Fibroblast of lung (primary cell): ENCODE measurements around the gene NLRC3. TPM values are rescaled to one million over a fixed set of nuclear protein-coding genes. Genes with fewer than 3 reads are reported as not detected.

ENCODE experiments used
- DNase-seq, 2 donors: peaks; one replicate each; pipeline versions ENCODE4 v3.0.0 to v3.0.0-alpha.2; 2010; ENCODE audit warnings: low read depth in 2 of 2
- H2AFZ ChIP-seq: 2 replicates; pipeline ENCODE4 v1.5.1; 2012; ENCODE audit warnings: low read length, control low read depth, inconsistent platforms
- H3K27ac ChIP-seq: 2 replicates; pipeline ENCODE4 v1.5.1; 2011; ENCODE audit warnings: low read length, control low read depth; ENCODE audit not compliant: insufficient read depth
- H3K27me3 ChIP-seq: 2 replicates; pipeline ENCODE4 v1.5.1; 2011; ENCODE audit warnings: mild to moderate bottlenecking, low read length; ENCODE audit not compliant: control insufficient read depth, insufficient read depth
- H3K36me3 ChIP-seq: 2 replicates; pipeline ENCODE4 v1.5.1; 2011; ENCODE audit warnings: low read length; ENCODE audit not compliant: control insufficient read depth, insufficient read depth
- H3K4me1 ChIP-seq: 2 replicates; pipeline ENCODE4 v1.5.1; 2011; ENCODE audit warnings: low read length; ENCODE audit not compliant: control insufficient read depth, insufficient read depth; ENCODE audit errors: extremely low read depth
- H3K4me2 ChIP-seq: 2 replicates; pipeline ENCODE4 v1.5.1; 2011; ENCODE audit warnings: low read length, control low read depth; ENCODE audit not compliant: insufficient read depth; ENCODE audit errors: extremely low read depth
- H3K4me3 ChIP-seq, 4 experiments: fragments of 200-600 bp in 1 of 4; sonication (generic) in 1 of 4; replicated peaks in 1 of 4; 2 replicates each; pipeline ENCODE4 v1.5.1; 2011 to 2016; ENCODE audit warnings: low read length in 4 of 4, low read depth in 3 of 4, mild to moderate bottlenecking in 3 of 4, control low read depth in 2 of 4, inconsistent platforms in 1 of 4, mixed read lengths in 1 of 4; ENCODE audit not compliant: insufficient read depth in 1 of 4; ENCODE audit errors: control extremely low read depth in 1 of 4
- H3K79me2 ChIP-seq: 2 replicates; pipeline ENCODE4 v1.5.1; 2012; ENCODE audit warnings: mild to moderate bottlenecking, low read length, inconsistent platforms; ENCODE audit not compliant: control insufficient read depth, insufficient read depth
- H3K9ac ChIP-seq: 2 replicates; pipeline ENCODE4 v1.5.1; 2011; ENCODE audit warnings: mild to moderate bottlenecking, low read length, control low read depth; ENCODE audit not compliant: insufficient read depth
- H3K9me3 ChIP-seq: 2 replicates; pipeline ENCODE4 v1.5.1; 2012; ENCODE audit warnings: low read depth, low read length; ENCODE audit not compliant: control insufficient read depth, insufficient read depth
- H4K20me1 ChIP-seq: 2 replicates; pipeline ENCODE4 v1.5.1; 2011; ENCODE audit warnings: low read length; ENCODE audit not compliant: control insufficient read depth, insufficient read depth; ENCODE audit errors: extremely low read depth
- EZH2 ChIP-seq: IDR thresholded peaks from 2 replicates; pipeline ENCODE4 v1.5.1; 2012; ENCODE audit warnings: low read length, control low read depth, mild to moderate bottlenecking; ENCODE audit errors: missing control alignments
- polyA plus RNA-seq, 2 donors: library from polyadenylated mRNA; depleted of rRNA in 1 of 2; stranded (reverse) in 1 of 2; unstranded in 1 of 2; fragments of >200 nt; gene quantifications; 2 replicates each; pipeline ENCODE4 v1.2.1, GENCODE V29; 2011 to 2012; ENCODE audit warnings: missing spikeins in 1 of 2
- total RNA-seq: library from RNA; depleted of rRNA; stranded (reverse); fragments of >200 nt; gene quantifications from 2 replicates; pipeline ENCODE4 v1.2.1, GENCODE V29; 2014
- TF ChIP-seq, protein P1 (sequence below), 2 donors: IDR thresholded peaks in 1 of 2; conservative IDR thresholded peaks in 1 of 2; 1 replicate in 1 of 2; 2 replicates in 1 of 2; pipeline ENCODE4 v1.5.1; 2011 to 2012; ENCODE audit warnings: low read length in 2 of 2, control low read depth in 1 of 2, inconsistent platforms in 1 of 2, low read depth in 1 of 2, mild to moderate bottlenecking in 1 of 2

The NLRC3 gene
- total and polyA plus RNA-seq, 2 donors (not counting 1 experiment from before 2014, with no cell fraction given): 0.17 TPM; not detected in 1

GRCh38 chr16:3490911-3491629, 86.1 kb downstream of the NLRC3 start:
- Histone ChIP-seq H3K79me2 (no peaks in the 10 kb centered on the region), H3K9me3 (no peaks in the 10 kb centered on the region), H3K4me3 (no peak overlapping the region), H3K9ac (no peak overlapping the region), H2AFZ (no peak overlapping the region), H4K20me1 (no peaks in the 10 kb centered on the region), H3K27ac (no peak overlapping the region), H3K4me2 (no peak overlapping the region), H3K4me1 (no peaks in the 10 kb centered on the region), H3K36me3 (peaks cover 5% of the 10 kb centered on the region), H3K27me3 (no peaks in the 10 kb centered on the region)
- DNase-seq: no peak
- TF ChIP-seq, protein P1, sequence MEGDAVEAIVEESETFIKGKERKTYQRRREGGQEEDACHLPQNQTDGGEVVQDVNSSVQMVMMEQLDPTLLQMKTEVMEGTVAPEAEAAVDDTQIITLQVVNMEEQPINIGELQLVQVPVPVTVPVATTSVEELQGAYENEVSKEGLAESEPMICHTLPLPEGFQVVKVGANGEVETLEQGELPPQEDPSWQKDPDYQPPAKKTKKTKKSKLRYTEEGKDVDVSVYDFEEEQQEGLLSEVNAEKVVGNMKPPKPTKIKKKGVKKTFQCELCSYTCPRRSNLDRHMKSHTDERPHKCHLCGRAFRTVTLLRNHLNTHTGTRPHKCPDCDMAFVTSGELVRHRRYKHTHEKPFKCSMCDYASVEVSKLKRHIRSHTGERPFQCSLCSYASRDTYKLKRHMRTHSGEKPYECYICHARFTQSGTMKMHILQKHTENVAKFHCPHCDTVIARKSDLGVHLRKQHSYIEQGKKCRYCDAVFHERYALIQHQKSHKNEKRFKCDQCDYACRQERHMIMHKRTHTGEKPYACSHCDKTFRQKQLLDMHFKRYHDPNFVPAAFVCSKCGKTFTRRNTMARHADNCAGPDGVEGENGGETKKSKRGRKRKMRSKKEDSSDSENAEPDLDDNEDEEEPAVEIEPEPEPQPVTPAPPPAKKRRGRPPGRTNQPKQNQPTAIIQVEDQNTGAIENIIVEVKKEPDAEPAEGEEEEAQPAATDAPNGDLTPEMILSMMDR (conservative IDR thresholded peaks at IDR 0.05 in 1 of 2, IDR thresholded peaks at IDR 0.05 in 1 of 2; ENCODE audit: low read depth in 1 of 2, low read length in 2 of 2): no peak
- TF ChIP-seq EZH2: no peak

Other genes starting within 250 kb of the NLRC3 start
- gene OR2C1, start 221.5 kb downstream of the NLRC3 start, total RNA-seq: under 0.01 and 0.17 TPM in 2 replicates
- gene OR2C1, start 221.5 kb downstream of the NLRC3 start, polyA plus RNA-seq: 0.09 and 0.31 TPM in 2 replicates
- 10.0 and 13.7 TPM in 2 replicates for gene ZSCAN32, start 176.4 kb downstream of the NLRC3 start, total RNA-seq
- gene ZSCAN32, start 176.4 kb downstream of the NLRC3 start, polyA plus RNA-seq: 11.3 and 14.1 TPM in 2 replicates
- 6.7 and 9.2 TPM in 2 replicates for gene ZNF174, start 176.2 kb downstream of the NLRC3 start, total RNA-seq
- gene ZNF174, start 176.2 kb downstream of the NLRC3 start, polyA plus RNA-seq: 8.5 and 9.1 TPM in 2 replicates
- 1.8 and 2.0 TPM in 2 replicates for gene ZNF597, start 133.9 kb downstream of the NLRC3 start, total RNA-seq
- gene ZNF597, start 133.9 kb downstream of the NLRC3 start, polyA plus RNA-seq: 1.4 and 1.6 TPM in 2 replicates
- gene NAA60, start 133.7 kb downstream of the NLRC3 start, total RNA-seq: 9.2 and 12.6 TPM in 2 replicates
- 20.9 and 33.6 TPM in 2 replicates for gene NAA60, start 133.7 kb downstream of the NLRC3 start, polyA plus RNA-seq
- gene C16orf90, start 81.9 kb downstream of the NLRC3 start, total RNA-seq: not detected in 2 replicates
- gene C16orf90, start 81.9 kb downstream of the NLRC3 start, polyA plus RNA-seq: not detected in 2 replicates
- gene CLUAP1, start 76.4 kb downstream of the NLRC3 start, total RNA-seq: 21.1 and 22.3 TPM in 2 replicates
- 22.7 and 28.0 TPM in 2 replicates for gene CLUAP1, start 76.4 kb downstream of the NLRC3 start, polyA plus RNA-seq
- 2.3 and 4.0 TPM in 2 replicates for gene SLX4, start 34.2 kb upstream of the NLRC3 start, total RNA-seq
- gene SLX4, start 34.2 kb upstream of the NLRC3 start, polyA plus RNA-seq: 0.81 and 1.3 TPM in 2 replicates
- gene DNASE1, start 77.3 kb upstream of the NLRC3 start, total RNA-seq: 18.5 and 29.1 TPM in 2 replicates
- gene DNASE1, start 77.3 kb upstream of the NLRC3 start, polyA plus RNA-seq: 2.9 and 4.5 TPM in 2 replicates
- gene TRAP1, start 140.1 kb upstream of the NLRC3 start, total RNA-seq: 42.6 and 97.8 TPM in 2 replicates
- gene TRAP1, start 140.1 kb upstream of the NLRC3 start, polyA plus RNA-seq: 52.1 and 110 TPM in 2 replicates